Uterus (tissue), 2 donors: ENCODE measurements around the gene MRPS22.

Source experiments
- CTCF ChIP-seq, 4 experiments: fragments of 200-600 bp in 2 of 4; fragments of 450-650 bp in 2 of 4; sonication (generic) in 2 of 4; IDR thresholded peaks; one replicate each; pipeline ENCODE4 v1.5.1; 2016 to 2019; ENCODE audit warnings: antibody characterized with exemption in 4 of 4, mild to moderate bottlenecking in 2 of 4, moderate library complexity in 1 of 4
- POLR2A ChIP-seq, 2 donors: fragments of 450-650 bp; IDR thresholded peaks; one replicate each; pipeline ENCODE4 v1.6.1; 2016; ENCODE audit warnings: antibody characterized with exemption in 2 of 2, mild to moderate bottlenecking in 1 of 2, moderate library complexity in 1 of 2

DNA sequence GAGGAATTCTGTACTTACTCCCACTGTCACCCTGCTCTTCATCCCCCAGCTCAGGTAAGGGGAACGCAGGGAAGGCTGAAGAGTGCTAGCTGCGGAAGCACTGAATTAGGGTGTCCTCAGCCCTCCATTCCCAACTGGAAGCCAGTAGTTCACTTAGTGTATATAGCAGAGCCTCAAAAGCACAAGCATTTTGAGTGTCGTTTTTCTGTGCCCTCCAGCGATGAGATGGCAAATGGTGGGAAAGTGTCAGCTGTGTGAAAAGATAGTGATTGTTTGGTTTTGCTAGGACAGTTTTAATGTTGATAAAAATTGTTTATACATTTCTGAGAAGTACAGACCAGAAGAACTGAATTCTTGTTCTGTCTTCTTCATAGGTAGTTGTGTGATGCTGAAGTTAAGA is 10.8 kb downstream of the MRPS22 start:
- TF ChIP-seq CTCF (IDR thresholded peaks at IDR 0.05) (no peak), POLR2A (IDR thresholded peaks at IDR 0.05) (no peak)
